ENCODE measurements around the gene LRCH1.
A peak's percentile ranks its signal among the peaks of the same experiment; 100 is the strongest.

The LRCH1 gene

GRCh38 chr13:46521921-46522747 is 30.8 kb upstream of the LRCH1 start:
- H3K36me3 ChIP-seq (ENCODE audit: insufficient read depth, low read length): no peaks in the 10 kb centered on the region
- ATAC-seq (ENCODE audit: insufficient read depth, low read depth): no peak
- no peaks in the 10 kb centered on the region for H3K27me3 ChIP-seq (ENCODE audit: insufficient read depth, low read length, poor library complexity)
- no peak overlapping the region for H3K4me3 ChIP-seq (ENCODE audit: low read depth in 1 of 2, low read length in 2 of 2)
- H3K4me2 ChIP-seq (ENCODE audit: insufficient read depth, low read length): no peak overlapping the region
- H3K9ac ChIP-seq (ENCODE audit: low read depth, low read length): no peak overlapping the region
- no peak for TF ChIP-seq EZH2 (IDR thresholded peaks at IDR 0.05; ENCODE audit: borderline replicate concordance, low read depth, low read length, severe bottlenecking)
- TF ChIP-seq, protein P1, sequence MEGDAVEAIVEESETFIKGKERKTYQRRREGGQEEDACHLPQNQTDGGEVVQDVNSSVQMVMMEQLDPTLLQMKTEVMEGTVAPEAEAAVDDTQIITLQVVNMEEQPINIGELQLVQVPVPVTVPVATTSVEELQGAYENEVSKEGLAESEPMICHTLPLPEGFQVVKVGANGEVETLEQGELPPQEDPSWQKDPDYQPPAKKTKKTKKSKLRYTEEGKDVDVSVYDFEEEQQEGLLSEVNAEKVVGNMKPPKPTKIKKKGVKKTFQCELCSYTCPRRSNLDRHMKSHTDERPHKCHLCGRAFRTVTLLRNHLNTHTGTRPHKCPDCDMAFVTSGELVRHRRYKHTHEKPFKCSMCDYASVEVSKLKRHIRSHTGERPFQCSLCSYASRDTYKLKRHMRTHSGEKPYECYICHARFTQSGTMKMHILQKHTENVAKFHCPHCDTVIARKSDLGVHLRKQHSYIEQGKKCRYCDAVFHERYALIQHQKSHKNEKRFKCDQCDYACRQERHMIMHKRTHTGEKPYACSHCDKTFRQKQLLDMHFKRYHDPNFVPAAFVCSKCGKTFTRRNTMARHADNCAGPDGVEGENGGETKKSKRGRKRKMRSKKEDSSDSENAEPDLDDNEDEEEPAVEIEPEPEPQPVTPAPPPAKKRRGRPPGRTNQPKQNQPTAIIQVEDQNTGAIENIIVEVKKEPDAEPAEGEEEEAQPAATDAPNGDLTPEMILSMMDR (IDR thresholded peaks at IDR 0.05; ENCODE audit: borderline replicate concordance, extremely low read depth, low read length, poor library complexity, severe bottlenecking): no peak
- H3K27ac ChIP-seq (ENCODE audit: low read length): no peak overlapping the region
- no peak for DNase-seq
- no peak overlapping the region for H2AFZ ChIP-seq (ENCODE audit: low read depth, low read length)
- peaks cover 5% of the 10 kb centered on the region for H3K9me3 ChIP-seq (ENCODE audit: insufficient read depth, low read length, severe bottlenecking)
- no peaks in the 10 kb centered on the region for H3K79me2 ChIP-seq (ENCODE audit: insufficient read depth, low read length)
- peaks cover 15% of the 10 kb centered on the region for H3K4me1 ChIP-seq (ENCODE audit: insufficient read depth, low read length)
- H4K20me1 ChIP-seq (ENCODE audit: insufficient read depth, low read length): no peaks in the 10 kb centered on the region

GRCh38 chr13:46522748-46523030 is 30.3 kb upstream of the LRCH1 start:
- H3K79me2 ChIP-seq (ENCODE audit: insufficient read depth, low read length): no peaks in the 10 kb centered on the region

GRCh38 chr13:46523972-46524752 is 28.8 kb upstream of the LRCH1 start:
- Histone ChIP-seq H3K9me3 (ENCODE audit: insufficient read depth, low read length, severe bottlenecking) (peaks cover 5% of the 10 kb centered on the region), H3K27me3 (ENCODE audit: insufficient read depth, low read length, poor library complexity) (no peaks in the 10 kb centered on the region), H3K9ac (ENCODE audit: low read depth, low read length) (no peak overlapping the region), H3K4me2 (ENCODE audit: insufficient read depth, low read length) (no peak overlapping the region), H4K20me1 (ENCODE audit: insufficient read depth, low read length) (no peaks in the 10 kb centered on the region), H3K36me3 (ENCODE audit: insufficient read depth, low read length) (no peaks in the 10 kb centered on the region), H3K79me2 (ENCODE audit: insufficient read depth, low read length) (no peaks in the 10 kb centered on the region), H3K4me3 (ENCODE audit: low read depth in 1 of 2, low read length in 2 of 2) (no peak overlapping the region), H3K27ac (ENCODE audit: low read length) (no peak overlapping the region), H3K4me1 (ENCODE audit: insufficient read depth, low read length) (peaks cover 6% of the 10 kb centered on the region), H2AFZ (ENCODE audit: low read depth, low read length) (no peak overlapping the region)
- DNase-seq (peak; percentile 17), ATAC-seq (ENCODE audit: insufficient read depth, low read depth) (peak; percentile 30; the same call in 2 of the 3 replicates)
- no peak for TF ChIP-seq EZH2 (IDR thresholded peaks at IDR 0.05; ENCODE audit: borderline replicate concordance, low read depth, low read length, severe bottlenecking)
- TF ChIP-seq, protein P1 (IDR thresholded peaks at IDR 0.05; ENCODE audit: borderline replicate concordance, extremely low read depth, low read length, poor library complexity, severe bottlenecking): no peak

More at GRCh38 chr13:46522748-46523030, 30.3 kb upstream of the LRCH1 start:
- no peak overlapping the region for H3K4me2 ChIP-seq (ENCODE audit: insufficient read depth, low read length)
- no peaks in the 10 kb centered on the region for H4K20me1 ChIP-seq (ENCODE audit: insufficient read depth, low read length)
- H2AFZ ChIP-seq (ENCODE audit: low read depth, low read length): no peak overlapping the region
- peaks cover 15% of the 10 kb centered on the region for H3K4me1 ChIP-seq (ENCODE audit: insufficient read depth, low read length)
- DNase-seq (no peak), ATAC-seq (ENCODE audit: insufficient read depth, low read depth) (no peak)
- H3K27me3 ChIP-seq (ENCODE audit: insufficient read depth, low read length, poor library complexity): no peaks in the 10 kb centered on the region
- H3K9me3 ChIP-seq (ENCODE audit: insufficient read depth, low read length, severe bottlenecking): peaks cover 5% of the 10 kb centered on the region
- no peaks in the 10 kb centered on the region for H3K36me3 ChIP-seq (ENCODE audit: insufficient read depth, low read length)
- no peak for TF ChIP-seq EZH2 (IDR thresholded peaks at IDR 0.05; ENCODE audit: borderline replicate concordance, low read depth, low read length, severe bottlenecking)
- TF ChIP-seq, protein P1 (IDR thresholded peaks at IDR 0.05; ENCODE audit: borderline replicate concordance, extremely low read depth, low read length, poor library complexity, severe bottlenecking): no peak
- no peak overlapping the region for H3K4me3 ChIP-seq (ENCODE audit: low read depth in 1 of 2, low read length in 2 of 2)
- no peak overlapping the region for H3K9ac ChIP-seq (ENCODE audit: low read depth, low read length)
- H3K27ac ChIP-seq (ENCODE audit: low read length): no peak overlapping the region
